Suppressor macrophage treated with lipopolysaccharide for 4 hours (primary cell): ENCODE measurements around the gene FAM149B1.
"Not testable (repeated sequence)": the region's sequence is repeated elsewhere in the genome, so short reads cannot be mapped to it uniquely, and the experiment has no call there.

Experiments used
- DNase-seq: peaks from one replicate; pipeline ENCODE4 v3.0.0-alpha.2; 2020

Gene FAM149B1

DNA sequence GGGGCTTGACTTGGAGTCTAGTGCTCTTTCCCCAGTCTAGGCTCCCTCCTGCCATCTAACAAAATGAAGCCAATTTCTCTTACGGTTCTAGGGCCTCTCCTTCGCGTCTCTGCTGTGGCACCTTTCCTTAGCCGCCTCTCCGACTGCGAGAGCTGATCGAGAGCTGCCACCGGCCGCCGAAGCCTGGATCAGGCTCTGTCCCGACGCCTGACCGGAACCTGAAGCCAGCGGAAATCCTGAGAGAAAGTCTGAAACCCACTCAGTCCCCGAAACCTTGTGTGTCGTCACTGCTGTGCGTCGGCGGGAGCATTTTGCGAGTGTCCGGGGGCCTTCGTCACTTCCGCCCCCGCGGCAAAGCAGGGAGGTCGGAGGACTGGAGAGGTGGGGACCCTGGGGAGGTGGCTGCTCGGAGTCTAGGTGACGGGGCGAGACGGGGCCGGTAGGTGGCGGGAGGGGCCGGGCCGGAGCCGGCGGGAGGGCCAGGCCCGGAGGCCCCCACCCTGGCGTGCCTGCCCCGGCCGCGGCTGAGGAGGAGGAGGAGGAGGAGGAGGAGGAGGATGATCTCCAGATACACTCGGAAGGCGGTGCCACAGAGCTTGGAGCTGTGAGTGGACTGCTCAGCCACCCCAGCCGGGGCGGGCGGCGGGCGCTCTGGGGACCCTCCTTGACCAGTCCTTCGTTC, at the start of gene FAM149B1, which contains the start of gene ECD:
TSS of gene FAM149B1 (plus strand) at position 337 of the 682 bp plus-strand sequence. CDS start at position 558, 221 bp downstream.
TSS of gene ECD (minus strand) at position 226 of the 682 bp plus-strand sequence. CDS start 4,071 bp downstream, outside the sequence.
- peak; percentile 96 for DNase-seq

DNA sequence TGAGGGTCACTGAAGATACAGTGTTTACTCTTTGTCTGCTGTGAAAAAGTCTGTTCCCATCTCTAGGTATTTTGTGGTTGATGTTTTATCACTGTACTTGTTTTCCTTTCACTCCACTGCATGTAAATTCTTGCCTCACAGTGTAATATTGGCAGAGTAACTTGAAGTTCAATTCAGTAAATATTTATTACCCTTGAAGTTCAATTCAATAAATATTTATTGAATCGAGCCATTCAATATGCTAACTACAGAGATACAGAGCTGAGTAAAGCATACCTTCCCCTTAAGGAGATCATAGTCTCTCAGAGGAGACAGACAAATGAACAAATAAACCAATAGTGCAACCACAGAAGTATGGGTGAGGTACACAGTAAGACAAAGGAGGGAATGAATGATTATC, 48.5 kb upstream of the FAM149B1 start:
- DNase-seq: no peak

DNA sequence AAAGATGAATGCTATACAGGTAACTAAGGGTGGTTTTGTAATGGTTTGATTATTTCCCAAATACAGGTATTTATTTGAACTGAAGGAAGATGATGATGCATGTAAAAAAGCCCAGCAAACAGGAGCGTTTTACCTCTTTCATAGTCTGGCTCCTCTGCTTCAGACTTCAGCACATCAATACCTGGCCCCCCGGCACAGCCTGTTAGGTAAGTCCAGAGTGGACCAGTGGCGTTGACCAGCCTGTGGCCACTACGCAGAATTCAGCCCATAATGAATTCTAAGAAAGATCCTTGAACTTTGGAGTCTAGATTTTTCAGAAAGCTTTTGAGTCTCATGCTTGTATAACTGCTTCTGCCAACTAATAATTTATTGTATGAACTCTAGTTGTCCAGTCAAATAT, 48.0 kb upstream of the FAM149B1 start:
- no peak for DNase-seq

DNA sequence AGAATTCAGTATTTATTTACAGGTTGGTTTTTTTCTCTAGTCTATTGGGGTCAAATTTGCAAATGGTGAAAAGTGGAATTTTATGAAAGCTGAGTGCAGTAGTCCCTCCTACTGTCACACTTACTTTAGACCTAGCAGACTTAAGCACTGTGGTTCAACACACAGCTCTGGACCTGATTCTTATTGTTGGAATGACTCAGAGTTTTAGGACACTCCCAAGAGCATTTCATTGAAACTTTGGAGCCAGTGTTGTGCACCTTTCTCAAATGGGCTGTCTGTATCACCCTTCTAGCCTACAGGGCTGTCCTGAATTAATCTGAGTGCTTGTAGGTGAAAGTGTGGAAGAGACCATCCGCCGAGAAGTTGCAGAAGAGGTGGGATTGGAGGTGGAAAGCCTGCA, 41.6 kb upstream of the FAM149B1 start:
- DNase-seq: no peak

DNA sequence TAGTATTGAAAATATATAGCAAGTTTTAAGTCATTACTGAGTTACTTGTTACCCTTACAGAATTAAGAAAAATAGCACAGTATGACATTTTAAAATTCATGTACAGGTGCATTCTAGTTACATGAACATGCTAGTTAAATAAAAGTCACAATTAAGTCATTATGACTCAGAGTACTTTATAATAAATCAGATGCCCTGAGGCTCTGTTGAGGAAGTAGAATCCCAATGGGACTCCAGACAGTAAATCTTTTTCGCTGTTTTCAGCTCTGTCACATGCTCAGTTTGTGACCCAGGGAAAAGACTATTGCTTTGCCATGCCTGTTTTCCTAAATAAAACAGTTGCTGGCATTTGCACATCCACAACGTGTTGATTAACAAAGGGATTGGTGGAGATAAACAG, 36.6 kb upstream of the FAM149B1 start:
- DNase-seq: no peak

DNA sequence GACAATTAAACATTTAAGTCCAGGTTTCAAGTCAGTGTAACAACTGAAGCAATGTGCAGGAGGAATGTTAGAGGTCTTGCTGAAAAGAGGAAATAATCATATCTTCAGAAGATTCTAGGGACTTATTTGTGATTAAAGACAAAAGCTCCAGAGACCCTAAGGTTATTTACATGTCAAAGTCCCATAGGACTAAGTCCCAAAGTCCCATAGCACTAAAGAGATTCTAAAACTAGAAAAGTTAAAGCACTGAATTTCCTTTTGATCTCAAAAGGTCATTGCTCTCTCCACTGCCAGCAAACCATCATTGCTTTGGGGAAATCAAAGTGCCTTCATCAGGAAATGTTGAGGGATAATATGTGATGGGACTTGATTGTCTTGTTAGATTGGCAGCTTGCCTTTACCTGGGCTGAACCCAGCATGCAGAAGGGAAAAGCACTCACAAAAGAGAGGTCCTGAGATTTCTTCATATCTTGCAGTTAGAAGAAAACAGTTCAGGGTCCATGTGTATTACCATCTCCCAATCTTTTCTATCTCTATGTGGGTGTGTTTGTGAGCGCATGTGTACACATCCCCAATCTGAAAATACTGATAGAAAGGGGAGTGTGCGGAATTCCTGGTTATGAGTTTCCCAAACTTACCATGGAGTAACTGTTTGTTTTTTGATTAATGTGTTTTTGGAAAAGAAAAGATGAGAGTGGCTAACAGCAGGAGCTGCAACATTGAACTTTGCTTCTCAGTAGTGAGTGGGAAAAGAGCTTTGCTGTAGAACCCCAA, 35.8 kb upstream of the FAM149B1 start:
- no peak for DNase-seq

DNA sequence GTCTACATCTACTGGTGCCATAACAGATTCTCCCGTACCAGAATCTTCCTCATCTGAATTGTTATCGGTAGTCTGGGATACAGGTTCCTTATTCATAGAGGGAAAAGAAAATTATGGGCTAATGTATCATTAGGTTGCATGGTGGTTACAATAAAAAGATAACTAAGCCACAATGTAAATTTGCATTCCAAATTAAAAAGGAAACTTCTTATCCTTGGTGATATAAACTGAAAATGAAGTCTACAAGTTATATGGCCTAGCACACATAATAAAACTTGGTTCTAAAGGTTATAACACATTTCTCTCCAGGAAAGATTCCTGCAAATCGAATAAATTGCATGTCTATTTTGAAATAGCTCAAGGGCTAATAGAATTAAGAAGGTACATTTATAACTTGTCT, 33.2 kb upstream of the FAM149B1 start:
- DNase-seq: no peak

DNA sequence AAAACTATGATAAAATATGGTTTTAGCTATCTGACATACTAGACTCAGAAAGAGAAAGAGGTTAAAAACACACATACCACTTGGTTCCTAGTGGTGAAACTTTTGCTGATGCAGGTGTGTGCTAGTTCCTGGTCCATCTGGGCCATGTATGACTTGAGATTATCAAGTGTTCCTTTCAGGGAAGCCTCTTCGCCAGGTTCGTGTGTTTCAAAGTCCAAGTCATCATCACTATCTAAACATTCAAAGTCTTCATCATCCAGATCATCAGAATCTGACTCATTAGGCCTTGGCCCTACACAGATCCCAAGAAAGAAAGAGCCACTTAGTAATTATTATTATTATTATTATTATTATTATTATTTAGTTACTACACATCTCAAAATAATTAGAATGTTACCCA, 31.3 kb upstream of the FAM149B1 start:
- DNase-seq: no peak

DNA sequence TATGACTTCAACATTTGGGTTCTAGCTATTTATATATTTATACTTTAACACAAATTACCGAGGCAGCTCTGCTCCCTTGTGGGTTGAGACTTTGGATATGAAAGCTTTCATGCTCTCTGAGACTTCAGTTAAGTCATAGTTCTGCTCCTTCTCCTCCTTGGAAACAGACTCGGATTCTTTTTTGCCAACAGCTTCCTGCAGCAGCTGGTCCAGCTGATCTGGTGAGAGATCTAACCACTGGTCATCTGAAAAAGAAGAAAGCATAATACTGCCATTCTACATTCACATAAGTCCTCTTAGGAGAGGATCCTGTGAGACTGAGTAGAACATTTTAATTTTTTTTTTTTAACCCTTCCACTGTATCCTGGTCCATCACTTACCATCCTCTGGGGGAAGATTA, 28.7 kb upstream of the FAM149B1 start:
- DNase-seq: no peak

DNA sequence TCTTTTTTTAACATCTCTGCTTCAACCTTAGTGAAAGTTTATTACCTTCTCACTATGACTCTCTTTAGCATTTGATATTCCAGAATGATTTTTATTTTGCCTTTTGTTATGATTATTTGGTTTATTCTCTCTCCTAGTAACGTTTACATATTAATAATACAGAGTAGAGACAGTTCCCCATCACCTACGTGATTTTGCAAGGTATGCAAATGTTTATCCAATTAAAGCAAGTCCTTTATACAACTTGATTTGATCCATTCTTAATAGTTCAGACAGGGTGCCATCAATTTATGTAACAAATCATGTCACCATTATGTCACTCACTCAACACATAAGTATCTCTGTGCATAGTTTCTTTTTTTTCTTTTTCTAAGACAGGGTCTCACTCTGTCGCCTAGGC, 26.3 kb upstream of the FAM149B1 start:
- DNase-seq: no peak

DNA sequence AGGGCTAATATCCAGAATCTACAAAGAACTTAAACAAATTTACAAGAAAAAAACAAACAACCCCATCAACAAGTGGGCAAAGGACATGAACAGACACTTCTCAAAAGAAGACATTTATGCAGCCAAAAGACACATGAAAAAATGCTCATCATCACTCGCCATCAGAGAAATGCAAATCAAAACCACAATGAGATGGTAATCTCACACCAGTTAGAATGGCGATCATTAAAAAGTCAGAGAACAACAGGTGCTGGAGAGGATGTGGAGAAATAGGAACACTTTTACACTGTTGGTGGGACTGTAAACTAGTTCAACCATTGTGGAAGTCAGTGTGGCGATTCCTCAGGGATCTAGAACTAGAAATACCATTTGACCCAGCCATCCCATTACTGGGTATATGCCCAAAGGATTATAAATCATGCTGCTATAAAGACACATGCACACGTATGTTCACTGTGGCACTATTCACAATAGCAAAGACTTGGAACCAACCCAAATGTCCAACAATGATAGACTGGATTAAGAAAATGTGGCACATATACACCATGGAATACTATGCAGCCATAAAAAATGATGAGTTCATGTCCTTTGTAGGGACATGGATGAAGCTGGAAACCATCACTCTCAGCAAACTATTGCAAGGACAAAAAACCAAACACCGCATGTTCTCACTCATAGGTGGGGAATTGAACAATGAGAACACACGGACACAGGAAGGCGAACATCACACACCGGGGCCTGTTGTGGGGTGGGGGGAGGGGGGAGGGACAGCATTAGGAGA, 17.1 kb upstream of the FAM149B1 start:
- not testable (repeated sequence) for DNase-seq

DNA sequence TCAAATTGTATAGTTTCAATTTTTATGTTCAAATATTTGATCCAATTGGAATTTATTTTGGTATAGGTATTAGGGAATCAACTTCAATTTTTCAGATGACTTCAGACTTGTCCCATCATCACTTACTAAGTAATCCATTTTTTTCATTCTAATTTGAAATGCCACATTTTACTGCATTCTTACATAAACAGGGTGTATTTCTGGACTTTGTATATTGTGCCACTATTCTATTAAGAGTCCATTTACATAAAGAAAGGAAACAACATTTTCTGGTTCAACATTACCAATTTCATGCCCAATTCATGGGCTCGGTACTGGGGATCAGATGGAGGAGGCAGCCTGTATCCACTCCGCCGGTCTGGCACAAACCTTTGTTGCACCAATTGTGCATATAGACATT, 15.9 kb upstream of the FAM149B1 start:
- no peak for DNase-seq

DNA sequence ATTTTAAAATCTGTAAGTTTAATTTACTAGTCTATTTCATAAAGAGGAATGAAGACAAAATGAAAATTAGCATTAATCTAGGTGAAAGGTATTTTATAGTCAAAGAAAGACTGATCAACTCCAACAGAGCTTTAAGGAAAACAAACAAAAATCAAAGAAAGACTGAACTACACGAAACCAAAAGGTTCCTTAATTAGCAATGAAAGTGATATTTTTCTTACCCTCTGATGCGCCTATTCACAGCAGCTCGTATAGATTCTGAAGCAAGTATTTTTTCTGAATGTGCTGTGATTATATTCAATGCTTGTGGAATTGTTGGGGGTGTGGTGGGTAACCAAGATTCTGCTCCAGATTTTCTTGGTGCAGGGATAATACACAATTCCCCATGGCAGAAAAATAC, 11.9 kb upstream of the FAM149B1 start:
- no peak for DNase-seq

DNA sequence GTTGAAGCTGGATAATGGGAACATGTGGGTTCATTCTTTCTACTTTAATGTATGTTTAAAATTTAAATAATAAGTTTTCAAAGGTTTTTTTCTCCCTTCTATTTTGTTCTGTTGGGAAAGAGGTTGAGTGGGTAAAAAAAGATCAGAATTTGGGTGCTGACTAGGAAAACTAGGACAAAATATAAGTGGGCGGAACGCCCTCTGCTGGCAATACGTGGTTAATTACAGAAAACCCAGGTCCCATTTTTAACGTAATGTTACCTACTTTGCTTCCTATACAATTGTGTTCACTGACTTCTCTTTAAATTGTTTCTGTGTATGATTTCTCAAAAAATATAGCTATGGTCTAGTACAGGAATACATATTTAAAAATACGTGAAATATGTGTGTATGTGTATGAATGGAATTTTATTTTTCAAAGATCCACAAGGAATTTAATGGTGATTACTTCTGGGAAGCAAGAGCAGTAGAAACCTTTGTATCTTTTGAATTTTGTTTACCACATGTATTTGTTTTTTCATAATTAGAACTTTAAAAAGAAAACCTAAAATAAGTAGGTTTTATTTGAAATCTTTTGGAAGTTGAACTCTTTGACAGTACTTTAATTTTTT, 8.8 kb upstream of the FAM149B1 start:
- peak; percentile 67 for DNase-seq

DNA sequence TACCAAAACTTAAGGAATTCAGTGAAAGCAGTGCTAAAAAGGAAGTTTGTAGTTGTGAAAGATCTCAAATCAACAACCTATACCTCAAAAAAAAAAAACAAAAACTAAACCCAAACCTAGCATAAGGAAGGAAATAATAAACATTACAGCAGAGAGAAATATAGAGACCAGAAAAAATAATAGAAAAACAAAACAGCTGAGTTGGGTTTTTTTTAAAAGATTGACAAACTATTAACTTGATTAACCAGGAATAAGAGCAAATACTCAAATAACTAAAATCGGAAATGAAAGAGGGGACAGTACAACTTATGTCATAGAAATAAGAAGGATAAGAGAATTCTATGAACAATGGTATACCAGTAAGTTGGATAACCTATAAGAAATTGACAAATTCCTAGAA, 6.8 kb upstream of the FAM149B1 start:
- no peak for DNase-seq

DNA sequence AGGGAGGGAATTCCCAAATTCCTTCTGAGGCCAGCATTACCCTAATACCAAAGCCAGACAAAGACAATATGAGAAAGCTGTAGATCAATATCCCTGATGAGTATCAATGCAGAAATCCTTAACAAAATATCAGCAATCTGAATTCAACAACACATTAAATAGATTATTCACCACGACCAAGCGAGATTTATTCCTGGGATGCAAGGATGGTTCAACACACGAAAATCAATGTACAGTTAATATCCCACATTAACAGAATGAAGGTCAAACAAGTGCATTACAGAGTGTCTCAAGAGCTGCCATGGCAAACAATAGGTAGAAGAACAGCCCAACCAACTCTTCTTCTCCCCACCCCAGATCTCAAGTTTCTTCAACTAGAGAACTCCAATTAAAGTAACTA, 6.3 kb upstream of the FAM149B1 start:
- DNase-seq: no peak

DNA sequence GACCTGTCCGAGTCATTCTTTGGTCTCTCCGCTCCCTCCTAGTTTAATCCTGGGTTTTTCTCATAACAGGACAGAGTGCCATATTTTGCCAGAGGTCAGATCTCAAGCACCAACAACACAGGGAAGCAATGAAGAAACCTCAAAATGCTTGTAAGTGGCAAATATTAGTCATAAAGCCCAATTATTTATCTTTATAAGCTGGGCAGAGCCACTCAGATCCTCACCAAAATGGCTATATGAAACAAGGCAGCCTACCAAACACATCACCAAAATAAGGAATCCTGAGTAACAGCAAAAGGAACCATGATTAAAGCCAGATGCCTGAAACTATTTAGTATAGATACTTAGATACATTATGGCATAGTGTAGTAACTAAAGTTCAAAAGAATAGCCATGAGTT, 4.8 kb upstream of the FAM149B1 start:
- no peak for DNase-seq

DNA sequence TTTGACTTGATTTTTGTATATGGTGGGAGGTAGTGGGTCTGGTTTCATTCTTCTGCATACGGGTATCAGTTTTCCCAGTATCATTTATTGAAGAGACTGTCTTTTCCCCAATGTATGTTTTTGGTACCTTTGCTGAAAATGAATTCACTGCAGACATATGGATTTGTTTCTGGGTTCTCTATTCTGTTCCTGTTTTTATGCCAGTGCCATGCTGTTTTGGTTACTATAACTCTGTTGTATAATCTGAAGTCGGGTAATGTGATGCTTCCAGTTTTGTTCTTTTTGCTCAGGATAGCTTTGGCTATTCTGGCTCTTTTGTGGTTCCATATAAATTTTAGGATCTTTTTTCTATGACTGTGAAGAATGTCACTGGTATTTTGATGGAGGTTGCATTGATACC, 947 bp upstream of the FAM149B1 start:
- DNase-seq: no peak

DNA sequence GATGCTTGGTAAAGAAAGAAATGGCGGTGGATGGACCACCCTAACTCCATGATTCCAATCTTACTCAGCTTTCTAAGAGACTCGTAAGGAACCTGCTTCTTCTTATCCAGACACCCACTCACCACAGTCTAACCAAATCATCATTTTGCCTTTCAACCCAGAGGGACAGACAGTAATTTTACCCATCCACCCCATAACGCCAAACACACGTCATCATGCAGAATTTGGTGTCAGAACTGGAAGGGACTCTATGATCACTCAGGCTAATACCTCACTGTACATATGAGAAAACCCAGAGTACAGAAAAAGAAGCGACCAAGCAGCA, 499 bp upstream of the FAM149B1 start:
- peak; percentile 22 for DNase-seq

DNA sequence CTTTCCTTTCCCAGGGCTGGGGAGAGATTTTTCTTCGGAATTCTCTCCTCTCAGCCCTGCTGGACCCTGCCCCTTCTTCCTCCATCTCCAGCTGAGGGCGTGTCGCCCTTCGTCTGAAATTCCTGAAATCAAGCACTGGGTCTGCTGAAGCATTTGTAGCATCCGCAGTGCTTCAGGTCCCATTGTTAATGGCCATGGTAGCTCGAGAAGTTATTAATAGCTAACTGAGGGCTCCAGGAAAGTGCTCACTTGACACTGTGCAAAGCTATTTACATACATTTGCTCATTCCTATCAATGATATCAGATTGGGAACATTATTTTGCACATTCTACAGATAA, 515 bp downstream of the FAM149B1 start:
- DNase-seq: no peak

DNA sequence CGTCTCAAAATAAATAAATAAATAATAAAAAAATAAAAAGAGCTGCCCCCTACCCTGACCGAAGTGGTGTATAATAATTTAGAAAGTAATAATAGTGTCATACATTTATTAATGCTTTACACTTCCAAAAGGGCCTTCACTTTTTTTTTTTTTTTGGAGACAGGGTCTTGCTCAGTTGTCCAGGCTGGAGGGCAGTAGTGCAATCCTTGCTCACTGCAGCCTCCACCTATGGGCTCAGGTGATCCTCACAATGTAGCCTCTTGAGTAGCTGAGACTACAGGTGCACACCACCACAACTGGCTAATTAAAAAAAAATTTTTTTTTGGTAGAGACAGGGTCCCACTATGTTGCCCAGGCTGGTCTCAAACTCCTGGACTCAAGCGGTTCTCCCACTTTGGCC, 1.4 kb downstream of the FAM149B1 start:
- no peak for DNase-seq

DNA sequence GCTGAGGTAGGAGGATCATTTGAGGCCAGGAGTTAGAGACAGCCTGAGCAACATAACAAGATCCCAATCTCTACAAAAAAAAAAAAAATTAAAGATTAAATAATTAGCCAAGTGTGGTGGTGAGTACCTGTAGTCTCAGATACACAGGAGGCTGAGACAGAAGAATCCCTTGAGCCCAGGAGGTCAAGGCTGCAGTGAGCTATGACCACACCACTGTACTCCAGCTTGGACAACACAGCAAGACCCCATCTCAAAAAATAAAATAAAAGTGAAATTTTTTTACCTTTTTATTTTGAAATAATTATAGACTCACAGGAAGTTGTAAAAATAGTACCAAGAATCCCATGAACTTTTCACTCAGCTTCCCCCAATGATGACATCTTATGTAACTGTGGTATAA, 4.9 kb downstream of the FAM149B1 start:
- DNase-seq: no peak

DNA sequence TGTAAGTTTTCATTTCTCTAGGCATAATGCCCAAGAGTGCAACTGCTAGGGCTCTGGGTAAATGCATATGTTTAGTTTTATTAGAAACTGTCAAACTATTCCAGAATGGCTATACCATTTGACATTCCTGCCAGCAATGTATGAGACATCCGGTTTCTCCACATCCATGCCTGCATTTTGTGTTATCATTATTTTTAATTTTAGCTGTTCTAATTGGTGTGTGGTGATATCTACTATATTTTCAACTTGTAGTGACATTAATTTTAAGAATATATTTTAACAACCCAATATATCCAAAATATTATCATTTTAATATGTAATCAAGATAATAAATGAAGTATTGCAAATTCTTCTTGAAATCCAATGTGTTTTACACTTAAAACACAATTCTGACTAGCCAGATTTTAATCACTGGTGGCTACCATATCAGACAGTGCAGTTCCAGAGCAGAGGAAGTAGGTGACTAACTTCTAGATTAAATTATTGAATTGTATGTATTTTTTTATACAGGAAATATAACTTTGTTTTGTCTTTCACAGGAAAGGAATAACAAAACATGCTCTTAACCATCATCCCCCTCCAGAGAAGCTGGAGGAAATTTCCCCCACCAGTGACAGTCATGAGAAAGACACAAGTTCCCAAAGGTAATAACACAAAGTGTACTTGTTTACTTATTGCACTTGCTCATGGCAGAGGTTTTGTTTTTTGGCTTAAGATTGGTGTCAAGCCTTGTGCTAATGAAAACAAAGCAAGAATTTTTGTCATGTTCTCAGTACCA, 6.4 kb downstream of the FAM149B1 start:
- no peak for DNase-seq
